Osteocyte (in vitro differentiated cells): ENCODE data around the gene TNS1. TPM values are rescaled to one million over a fixed set of nuclear protein-coding genes. Genes with fewer than 3 reads are reported as not detected.
A peak's percentile ranks its signal among the peaks of the same experiment; 100 is the strongest.

Source experiments
- DNase-seq: peaks from one replicate; pipeline ENCODE4 v3.0.0; 2021; ENCODE audit warnings: mixed read lengths; ENCODE audit not compliant: unreplicated experiment; ENCODE audit errors: extremely low spot score
- H3K27ac Mint-ChIP-seq: one replicate; pipeline ENCODE4 v1.8.0; 2021; ENCODE audit warnings: mild to moderate bottlenecking, mixed read lengths; ENCODE audit not compliant: unreplicated experiment
- H3K27me3 Mint-ChIP-seq: one replicate; pipeline ENCODE4 v1.8.0; 2021; ENCODE audit warnings: mixed read lengths; ENCODE audit not compliant: unreplicated experiment
- H3K36me3 Mint-ChIP-seq: one replicate; pipeline ENCODE4 v1.8.0; 2021; ENCODE audit warnings: mixed read lengths; ENCODE audit not compliant: unreplicated experiment
- H3K4me1 Mint-ChIP-seq: one replicate; pipeline ENCODE4 v1.8.0; 2021; ENCODE audit warnings: mixed read lengths; ENCODE audit not compliant: unreplicated experiment
- H3K4me3 Mint-ChIP-seq: one replicate; pipeline ENCODE4 v1.8.0; 2021; ENCODE audit warnings: mild to moderate bottlenecking, moderate library complexity, mixed read lengths; ENCODE audit not compliant: unreplicated experiment
- H3K9me3 Mint-ChIP-seq: one replicate; pipeline ENCODE4 v1.8.0; 2021; ENCODE audit warnings: mixed read lengths; ENCODE audit not compliant: unreplicated experiment
- CTCF ChIP-seq: fragments of 200-600 bp; sonication (generic); IDR thresholded peaks from 2 replicates; pipeline ENCODE4 v1.5.0; 2021; ENCODE audit warnings: antibody characterized with exemption, mild to moderate bottlenecking, moderate library complexity
- total RNA-seq: library from RNA; stranded (reverse); gene quantifications from 2 replicates; pipeline ENCODE4 v1.2.1, GENCODE V29; 2021

Gene TNS1
- total RNA-seq, 1 donor from 2014 or later: 80.8 TPM

DNA sequence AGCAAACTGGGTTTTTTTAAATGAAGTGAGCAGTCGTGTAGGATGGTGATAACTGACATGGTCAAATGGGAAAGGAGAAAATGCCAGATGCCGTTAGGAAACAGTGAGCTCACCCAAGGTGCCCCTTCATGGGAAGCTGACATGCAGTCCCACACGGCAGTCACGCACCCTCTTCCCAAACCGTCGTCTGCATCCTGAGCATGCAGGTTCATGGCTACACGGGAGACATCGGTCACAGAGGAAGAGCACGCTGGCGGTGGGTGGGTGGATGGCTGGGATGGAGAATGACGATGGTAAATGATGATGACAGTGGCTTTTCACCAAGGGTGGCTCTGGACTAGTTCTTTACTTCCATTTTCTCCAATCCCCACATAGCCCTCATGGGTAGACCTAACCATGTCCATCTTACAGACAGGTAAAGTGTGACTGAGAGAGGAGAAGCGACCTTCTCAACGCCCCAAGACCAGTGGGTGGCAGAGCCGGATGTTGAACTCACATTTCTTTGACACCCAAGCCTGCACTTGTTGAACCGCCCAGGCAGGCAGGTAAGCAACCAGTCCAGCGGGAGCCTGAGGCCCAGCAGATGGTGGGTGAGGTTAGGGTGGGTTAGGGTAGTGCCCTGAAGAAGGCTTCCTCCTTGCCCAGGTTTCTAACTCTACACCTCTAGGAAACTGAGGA lies 44.5 kb downstream of the TNS1 start:
- no peak overlapping the region for H3K27ac Mint-ChIP-seq
- peaks cover 35% of the 10 kb centered on the region for H3K4me1 Mint-ChIP-seq

GRCh38 chr2:217956586-217957457 lies 46.0 kb downstream of the TNS1 start:
- Mint-ChIP-seq H3K4me1 (peaks cover 46% of the 10 kb centered on the region), H3K9me3 (no peaks in the 10 kb centered on the region), H3K27me3 (no peaks in the 10 kb centered on the region), H3K4me3 (no peak overlapping the region), H3K36me3 (peaks cover 15% of the 10 kb centered on the region), H3K27ac (no peak overlapping the region)
- DNase-seq: no peak
- no peak for TF ChIP-seq CTCF

More for the DNA sequence above, 44.5 kb downstream of the TNS1 start:
- TF ChIP-seq CTCF: no peak
- no peaks in the 10 kb centered on the region for H3K27me3 Mint-ChIP-seq
- no peaks in the 10 kb centered on the region for H3K9me3 Mint-ChIP-seq
- H3K36me3 Mint-ChIP-seq: peaks cover 17% of the 10 kb centered on the region
- H3K4me3 Mint-ChIP-seq: no peak overlapping the region
- DNase-seq: no peak

DNA sequence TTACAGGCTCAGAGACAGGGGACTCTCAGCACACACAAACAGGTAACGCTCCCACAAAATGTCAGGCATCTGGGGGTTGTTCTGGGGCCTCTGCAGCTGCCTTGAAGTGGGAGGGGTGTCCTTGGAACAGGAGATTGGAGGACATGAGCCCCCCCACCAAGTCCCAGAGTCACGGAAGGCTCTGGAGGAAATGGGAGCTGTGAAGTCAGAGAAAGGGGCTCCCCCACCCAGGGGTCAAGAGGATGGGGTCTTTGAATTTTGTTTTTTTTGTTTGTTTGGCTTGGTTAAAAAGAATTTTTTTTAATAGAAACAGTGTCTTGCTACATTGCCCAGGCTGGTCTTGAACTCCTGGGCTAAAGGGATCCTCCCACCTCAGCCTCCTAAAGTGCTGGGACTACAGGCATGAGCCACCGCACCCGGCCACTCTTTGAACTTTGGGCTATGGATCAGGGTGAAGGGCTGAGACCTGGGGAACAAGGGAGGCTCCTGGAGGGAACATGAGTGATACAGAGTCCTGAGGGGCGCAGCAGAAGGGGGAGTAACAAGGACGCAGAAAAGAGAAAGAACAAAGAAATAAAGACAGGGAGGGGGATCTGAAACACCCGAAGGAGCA lies 46.8 kb downstream of the TNS1 start:
- no peak for TF ChIP-seq CTCF
- Mint-ChIP-seq H3K9me3 (no peaks in the 10 kb centered on the region), H3K4me3 (no peak overlapping the region), H3K27ac (peak overlapping the region; percentile 60), H3K27me3 (no peaks in the 10 kb centered on the region), H3K36me3 (peaks cover 19% of the 10 kb centered on the region), H3K4me1 (peaks cover 54% of the 10 kb centered on the region)
- no peak for DNase-seq

- Mint-ChIP-seq H3K4me1 (peaks cover 53% of the 10 kb centered on the region), H3K4me3 (no peak overlapping the region), H3K27ac (peak overlapping the region; percentile 10), H3K36me3 (peaks cover 17% of the 10 kb centered on the region), H3K9me3 (no peaks in the 10 kb centered on the region), H3K27me3 (no peaks in the 10 kb centered on the region)
- TF ChIP-seq CTCF: no peak
- DNase-seq: no peak
Measured at GRCh38 chr2:217954971-217955740, 47.6 kb downstream of the TNS1 start.
